GM10248 (cell line): ENCODE measurements around the gene MPI.

Experiments used
- CTCF ChIA-PET: fragments of 300-600 bp; sonication (Branson Sonifier 250); formaldehyde crosslinking; extraction: SDS; loops from one replicate; lab custom pipeline; 2021; ENCODE audit warnings: antibody characterized with exemption; lab: Yijun Ruan, JAX
- POLR2A ChIA-PET: fragments of 350-650 bp; sonication (Branson Sonifier 250); formaldehyde crosslinking; extraction: SDS; loops from one replicate; lab custom pipeline; 2020; ENCODE audit warnings: antibody characterized with exemption; lab: Yijun Ruan, JAX
- DNase-seq: peaks from one replicate; pipeline ENCODE4 v3.0.0; 2012; ENCODE audit errors: extremely low spot score
- CTCF ChIP-seq: IDR thresholded peaks from 2 replicates; pipeline ENCODE4 v1.5.1; 2012; ENCODE audit warnings: mild to moderate bottlenecking, low read depth; ENCODE audit errors: extremely low read depth, missing control alignments, control extremely low read depth

The MPI gene

GRCh38 chr15:74951006-74951405 lies 61.2 kb downstream of the MPI start:
- CTCF ChIA-PET = interaction anchor here (0.6 to 12.6 kb wide), 38 partner anchors 10 to 578 kb away, joined by 3 to 200 read pairs (median 5); partner anchors contain the start of genes COX5A, FAM219B and SCAMP5
- TF ChIP-seq CTCF = no peak
- no peak for DNase-seq
- POLR2A ChIA-PET = no interaction called here
